ENCODE data around the gene ALG3. TPM values are rescaled to one million over a fixed set of nuclear protein-coding genes. Genes with fewer than 3 reads are reported as not detected.

The ALG3 gene
- total RNA-seq, 4 donors from 2014 or later: 42.2 to 56.6 (median 52.3) TPM

GRCh38 chr3:184242297-184242685 lies 6.5 kb downstream of the ALG3 start:
- no peak for TF ChIP-seq CTCF (IDR thresholded peaks at IDR 0.05)
- ATAC-seq (ENCODE audit: low FRiP score) (no peak), DNase-seq (ENCODE audit: low spot score) (no peak)

- no peak for DNase-seq (ENCODE audit: low spot score)
- no peak for TF ChIP-seq CTCF (IDR thresholded peaks at IDR 0.05)
- ATAC-seq (ENCODE audit: low FRiP score): peak; percentile 58
These were observed 7.1 kb downstream of the ALG3 start for GRCh38 chr3:184241447-184242296.

- TF ChIP-seq CTCF (IDR thresholded peaks at IDR 0.05): no peak
- no peak for ATAC-seq (ENCODE audit: low FRiP score)
- no peak for DNase-seq (ENCODE audit: low spot score)
These were observed 7.7 kb downstream of the ALG3 start for GRCh38 chr3:184241141-184241446.

DNA sequence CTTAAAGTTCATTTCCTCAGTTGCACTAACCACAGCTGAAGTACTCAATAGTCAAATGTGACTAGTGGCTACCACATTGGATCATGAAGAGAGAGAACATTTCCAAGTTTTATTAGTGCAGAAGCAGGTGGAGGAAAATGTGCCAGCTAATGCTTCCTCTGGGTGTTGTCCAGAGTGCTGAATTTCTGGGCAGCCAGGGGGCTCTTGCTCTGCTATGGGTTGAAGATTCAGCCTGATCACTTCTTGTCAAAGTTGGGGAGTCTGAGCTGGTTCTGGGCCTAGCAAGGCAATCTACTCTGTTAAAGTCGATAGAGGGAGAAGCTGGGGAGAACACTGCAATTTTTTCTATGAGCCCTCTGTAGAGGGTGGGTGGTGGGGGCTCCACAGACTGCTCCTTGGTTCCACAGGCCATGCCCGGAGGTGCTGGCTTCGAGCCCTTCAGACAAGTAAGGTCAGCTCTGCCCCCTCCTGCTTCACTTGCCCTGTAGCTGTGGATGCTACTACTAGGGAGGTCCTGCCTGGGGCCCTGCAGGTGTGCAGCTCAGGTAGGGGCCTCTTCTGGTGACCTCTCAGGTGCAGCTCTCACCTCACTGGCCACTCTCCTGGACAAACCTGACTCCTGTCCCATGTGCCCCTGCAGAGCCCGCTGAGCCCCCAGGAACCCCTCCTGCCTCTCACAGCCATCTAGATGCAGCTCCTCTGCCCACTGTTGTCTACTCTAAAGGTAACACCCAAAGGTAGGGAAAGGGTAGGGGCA lies 8.2 kb downstream of the ALG3 start:
- ATAC-seq (ENCODE audit: low FRiP score) (no peak), DNase-seq (ENCODE audit: low spot score) (no peak)
- TF ChIP-seq CTCF (IDR thresholded peaks at IDR 0.05): no peak

DNA sequence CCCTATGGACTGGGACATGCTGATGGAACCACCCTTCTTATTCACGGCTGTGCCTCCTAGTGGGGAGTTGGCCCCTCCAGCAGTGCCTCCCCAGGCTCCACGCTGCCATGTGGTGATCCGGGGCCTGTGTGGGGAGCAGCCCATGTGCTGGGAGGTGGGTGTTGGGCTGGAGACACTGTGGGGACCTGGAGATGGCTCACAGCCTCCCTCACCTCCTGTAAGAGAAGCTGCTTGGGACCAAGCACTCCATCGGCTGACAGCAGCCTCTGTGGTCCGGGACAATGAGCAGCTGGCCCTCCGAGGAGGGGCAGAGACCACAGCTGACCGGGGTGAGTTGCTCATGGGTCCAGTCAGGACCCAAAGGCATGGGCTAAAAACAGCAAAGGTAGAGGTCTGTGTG lies 9.1 kb downstream of the ALG3 start:
- DNase-seq (ENCODE audit: low spot score) (no peak), ATAC-seq (ENCODE audit: low FRiP score) (no peak)
- TF ChIP-seq CTCF (IDR thresholded peaks at IDR 0.05): no peak

DNA sequence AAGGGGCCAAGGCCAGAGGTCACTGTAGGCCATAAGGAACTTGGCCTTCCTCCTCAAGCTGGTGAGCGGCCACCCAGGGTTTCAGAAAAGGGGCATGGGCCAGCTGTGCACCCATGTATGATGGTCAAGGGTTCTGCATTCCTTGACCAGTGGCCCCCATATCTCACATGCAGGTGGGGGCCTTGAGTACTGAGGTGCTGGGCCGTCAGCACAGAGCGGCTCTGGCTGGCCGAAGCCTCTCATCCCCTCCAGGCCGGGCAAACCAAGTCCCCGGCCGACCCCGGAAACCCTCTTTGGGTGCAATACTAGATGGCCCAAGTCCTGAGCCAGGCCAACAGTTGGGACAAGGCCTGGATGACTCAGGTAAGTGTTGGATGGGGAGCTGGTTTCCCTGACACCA lies 9.5 kb downstream of the ALG3 start:
- DNase-seq (ENCODE audit: low spot score) (no peak), ATAC-seq (ENCODE audit: low FRiP score) (no peak)
- TF ChIP-seq CTCF (IDR thresholded peaks at IDR 0.05): no peak

All from omental fat pad (tissue), 4 donors.